Activated B cell treated with CpG ODN at 0.5 μM for 24 hours (primary cell): ENCODE measurements around the gene TMEM74B. TPM values are rescaled to one million over a fixed set of nuclear protein-coding genes. Genes with fewer than 3 reads are reported as not detected.

Experiments used
- ATAC-seq: fragments of 200-7000 bp; cut with Tn5 transposase; one replicate; pipeline ENCODE4 v1.10.0; 2021; ENCODE audit warnings: low read depth, mild to moderate bottlenecking, moderate library complexity
- CTCF ChIA-PET: fragments of 350-600 bp; sonication (Branson Sonifier 250); formaldehyde crosslinking; loops from one replicate; lab custom pipeline; 2021; ENCODE audit warnings: antibody characterized with exemption; lab: Charles Lee
- POLR2A ChIA-PET: fragments of 350-600 bp; sonication (Branson Sonifier 250); formaldehyde crosslinking; loops from one replicate; lab custom pipeline; 2021; ENCODE audit warnings: antibody characterized with exemption; lab: Charles Lee
- DNase-seq: peaks from one replicate; pipeline ENCODE4 v3.0.0; 2022
- H3K27ac Mint-ChIP-seq: one replicate; pipeline ENCODE4 v1.8.0; 2020; ENCODE audit warnings: mixed read lengths
- H3K27me3 Mint-ChIP-seq: one replicate; pipeline ENCODE4 v1.8.0; 2021; ENCODE audit warnings: mixed read lengths
- H3K36me3 Mint-ChIP-seq: one replicate; pipeline ENCODE4 v1.8.0; 2021; ENCODE audit warnings: low read depth, mixed read lengths
- H3K4me1 Mint-ChIP-seq: one replicate; pipeline ENCODE4 v1.8.0; 2021; ENCODE audit warnings: mixed read lengths
- H3K4me3 Mint-ChIP-seq: one replicate; pipeline ENCODE4 v1.8.0; 2020; ENCODE audit warnings: mild to moderate bottlenecking, mixed read lengths
- H3K9me3 Mint-ChIP-seq: one replicate; pipeline ENCODE4 v1.8.0; 2020; ENCODE audit warnings: mixed read lengths
- CTCF ChIP-seq: fragments of 200-600 bp; IDR thresholded peaks from one replicate; pipeline ENCODE4 v1.8.0; 2022; ENCODE audit warnings: antibody characterized with exemption, mild to moderate bottlenecking
- intact Hi-C: fragments of 100-400 bp; cut with micrococcal nuclease; formaldehyde crosslinking; loops from one replicate; pipeline ENCODE4 v1.15.1; 2024
- total RNA-seq: library from RNA; stranded (reverse); gene quantifications from 2 replicates; pipeline ENCODE4 v1.2.3, GENCODE V29; 2022

The TMEM74B gene
- total RNA-seq, 1 donor from 2014 or later: 0.20 TPM

- H3K36me3 Mint-ChIP-seq: no peaks in the 10 kb centered on the region
- intact Hi-C loops: no loop called here
- DNase-seq (no peak), ATAC-seq (no peak)
- H3K4me1 Mint-ChIP-seq: peaks cover 4% of the 10 kb centered on the region
- H3K9me3 Mint-ChIP-seq: no peaks in the 10 kb centered on the region
- CTCF ChIA-PET: interaction anchor here (0.6 to 2.0 kb wide), 3 partner anchors 43 to 294 kb away, joined by 3 to 6 read pairs (median 3); no protein-coding TSS in a partner anchor
- TF ChIP-seq CTCF: no peak
- POLR2A ChIA-PET: no interaction called here
- H3K27me3 Mint-ChIP-seq: peaks cover 26% of the 10 kb centered on the region
- no peak overlapping the region for H3K4me3 Mint-ChIP-seq
- no peak overlapping the region for H3K27ac Mint-ChIP-seq
Observed at GRCh38 chr20:1209447-1210387, 24.9 kb upstream of the TMEM74B start.

- no peak overlapping the region for H3K4me3 Mint-ChIP-seq
- H3K9me3 Mint-ChIP-seq: no peaks in the 10 kb centered on the region
- intact Hi-C loops: no loop called here
- no peak for TF ChIP-seq CTCF
- DNase-seq: no peak
- ChIA-PET POLR2A (no interaction called here), CTCF (no interaction called here)
- H3K4me1 Mint-ChIP-seq: no peaks in the 10 kb centered on the region
- peaks cover 16% of the 10 kb centered on the region for H3K27me3 Mint-ChIP-seq
- no peak for ATAC-seq
- H3K36me3 Mint-ChIP-seq: no peaks in the 10 kb centered on the region
- no peak overlapping the region for H3K27ac Mint-ChIP-seq
Observed at GRCh38 chr20:1207293-1207878, 22.6 kb upstream of the TMEM74B start.

- peaks cover 12% of the 10 kb centered on the region for H3K27me3 Mint-ChIP-seq
- no peak for TF ChIP-seq CTCF
- ATAC-seq: no peak
- ChIA-PET CTCF (no interaction called here), POLR2A (no interaction called here)
- H3K27ac Mint-ChIP-seq: no peak overlapping the region
- no peaks in the 10 kb centered on the region for H3K9me3 Mint-ChIP-seq
- H3K36me3 Mint-ChIP-seq: no peaks in the 10 kb centered on the region
- DNase-seq: no peak
- H3K4me1 Mint-ChIP-seq: no peaks in the 10 kb centered on the region
- intact Hi-C loops: no loop called here
- no peak overlapping the region for H3K4me3 Mint-ChIP-seq
Observed at GRCh38 chr20:1206366-1207148, 21.8 kb upstream of the TMEM74B start.

- DNase-seq (no peak), ATAC-seq (no peak)
- intact Hi-C loops: no loop called here
- Mint-ChIP-seq H3K27ac (no peak overlapping the region), H3K4me3 (no peak overlapping the region), H3K9me3 (no peaks in the 10 kb centered on the region), H3K36me3 (no peaks in the 10 kb centered on the region), H3K27me3 (peaks cover 12% of the 10 kb centered on the region), H3K4me1 (no peaks in the 10 kb centered on the region)
- CTCF ChIA-PET: no interaction called here
- no peak for TF ChIP-seq CTCF
- POLR2A ChIA-PET: no interaction called here
Observed at GRCh38 chr20:1205802-1206201, 21.0 kb upstream of the TMEM74B start.

- ChIA-PET CTCF (no interaction called here), POLR2A (no interaction called here)
- Mint-ChIP-seq H3K4me3 (no peak overlapping the region), H3K4me1 (no peaks in the 10 kb centered on the region), H3K27ac (no peak overlapping the region), H3K9me3 (no peaks in the 10 kb centered on the region), H3K36me3 (no peaks in the 10 kb centered on the region), H3K27me3 (peaks cover 12% of the 10 kb centered on the region)
- no peak for TF ChIP-seq CTCF
- intact Hi-C loops: no loop called here
- DNase-seq (no peak), ATAC-seq (no peak)
Observed at GRCh38 chr20:1204576-1204975, 19.8 kb upstream of the TMEM74B start.
